Neural cell (in vitro differentiated cells): ENCODE measurements around the gene MAGEA6. TPM values are rescaled to one million over a fixed set of nuclear protein-coding genes. Genes with fewer than 3 reads are reported as not detected.

Source experiments
- H2AFZ ChIP-seq: fragments of 200-600, 300-800 bp; sonication (generic), shearing (Covaris generic); 2 replicates; pipeline ENCODE4 v1.6.0; 2014; ENCODE audit warnings: low read depth, mild to moderate bottlenecking, antibody characterized with exemption, low read length, moderate library complexity
- H3F3A ChIP-seq: fragments of 200-600 bp; shearing (Covaris generic); 2 replicates; pipeline ENCODE4 v1.6.1; 2016; ENCODE audit warnings: mild to moderate bottlenecking, moderate library complexity, mixed read lengths, antibody characterized with exemption, low read length; ENCODE audit not compliant: insufficient read depth, poor library complexity, severe bottlenecking
- H3K27ac ChIP-seq: fragments of 200-600, 300-800 bp; sonication (generic), shearing (Covaris generic); 2 replicates; pipeline ENCODE4 v1.5.1; 2014; ENCODE audit warnings: mild to moderate bottlenecking, low read length, moderate library complexity
- H3K27me3 ChIP-seq: fragments of 300-800, 200-600 bp; sonication (generic), shearing (Covaris generic); 2 replicates; pipeline ENCODE4 v1.6.0; 2014; ENCODE audit warnings: mild to moderate bottlenecking, low read depth, low read length, moderate library complexity; ENCODE audit not compliant: insufficient read depth
- H3K36me3 ChIP-seq: fragments of 300-800, 200-600 bp; sonication (generic), shearing (Covaris generic); 2 replicates; pipeline ENCODE4 v1.5.1; 2014; ENCODE audit warnings: mild to moderate bottlenecking, antibody characterized with exemption, low read length, moderate library complexity; ENCODE audit not compliant: insufficient read depth
- H3K4me2 ChIP-seq: fragments of 300-800, 200-600 bp; sonication (generic), shearing (Covaris generic); 2 replicates; pipeline ENCODE4 v1.6.0; 2014; ENCODE audit warnings: mild to moderate bottlenecking, low read length
- H3K4me3 ChIP-seq: fragments of 300-800, 200-600 bp; sonication (generic), shearing (Covaris generic); 2 replicates; pipeline ENCODE4 v1.5.1; 2014; ENCODE audit warnings: mild to moderate bottlenecking, low read length, moderate library complexity
- H3K79me2 ChIP-seq: fragments of 200-600 bp; shearing (Covaris generic); replicated peaks from 2 replicates; pipeline ENCODE4 v1.6.0; 2014; ENCODE audit warnings: mild to moderate bottlenecking, low read length, moderate library complexity; ENCODE audit not compliant: insufficient read depth
- H3K9ac ChIP-seq: fragments of 300-800, 200-600 bp; sonication (generic), shearing (Covaris generic); 2 replicates; pipeline ENCODE4 v1.6.1; 2016; ENCODE audit warnings: mild to moderate bottlenecking, low read length, mixed read lengths
- H3K9me2 ChIP-seq: fragments of 200-600 bp; shearing (Covaris generic); 2 replicates; pipeline ENCODE4 v1.6.1; 2016; ENCODE audit warnings: mild to moderate bottlenecking, low read length, mixed read lengths; ENCODE audit not compliant: insufficient read depth
- H3K9me3 ChIP-seq: fragments of 200-600, 300-800 bp; sonication (generic), shearing (Covaris generic); 2 replicates; pipeline ENCODE4 v1.6.1; 2016; ENCODE audit warnings: mild to moderate bottlenecking, mixed run types, low read length, moderate library complexity, mixed read lengths
- H4K20me1 ChIP-seq: fragments of 200-600 bp; shearing (Covaris generic); 2 replicates; pipeline ENCODE4 v1.6.1; 2016; ENCODE audit warnings: mild to moderate bottlenecking, mixed run types; ENCODE audit not compliant: insufficient read depth
- CTCF ChIP-seq: fragments of 450-650 bp; IDR thresholded peaks from 2 replicates; pipeline ENCODE4 v1.5.1; 2014; ENCODE audit warnings: antibody characterized with exemption, mild to moderate bottlenecking, moderate library complexity; ENCODE audit not compliant: poor library complexity, severe bottlenecking
- EP300 ChIP-seq: fragments of 450-650 bp; conservative IDR thresholded peaks from 2 replicates; pipeline ENCODE4 v1.6.1; 2014; ENCODE audit warnings: antibody characterized with exemption, mild to moderate bottlenecking, moderate library complexity; ENCODE audit not compliant: poor library complexity, severe bottlenecking
- EZH2 ChIP-seq: fragments of 200-600, 300-800 bp; shearing (Covaris generic), sonication (generic); IDR thresholded peaks from 2 replicates; pipeline ENCODE4 v1.6.1; 2014; ENCODE audit warnings: antibody characterized with exemption, low read length, borderline replicate concordance, mild to moderate bottlenecking; ENCODE audit not compliant: insufficient read depth, poor library complexity, severe bottlenecking
- MXI1 ChIP-seq: fragments of 450-650 bp; conservative IDR thresholded peaks from 2 replicates; pipeline ENCODE4 v1.6.1; 2014; ENCODE audit warnings: antibody characterized with exemption, mild to moderate bottlenecking; ENCODE audit not compliant: poor library complexity, severe bottlenecking
- POLR2AphosphoS5 ChIP-seq: IDR thresholded peaks from 2 replicates; pipeline ENCODE4 v1.6.1; 2012
- RAD21 ChIP-seq: fragments of 450-650 bp; conservative IDR thresholded peaks from 2 replicates; pipeline ENCODE4 v1.6.1; 2014; ENCODE audit warnings: antibody characterized with exemption, mild to moderate bottlenecking, moderate library complexity
- REST ChIP-seq: IDR thresholded peaks from 2 replicates; pipeline ENCODE4 v1.6.1; 2012; ENCODE audit warnings: borderline replicate concordance
- SMC3 ChIP-seq: fragments of 450-650 bp; conservative IDR thresholded peaks from 2 replicates; pipeline ENCODE4 v1.6.1; 2014; ENCODE audit warnings: antibody characterized with exemption, mild to moderate bottlenecking, moderate library complexity; ENCODE audit not compliant: poor library complexity
- TAF1 ChIP-seq: IDR thresholded peaks from 2 replicates; pipeline ENCODE4 v1.6.1; 2012; ENCODE audit warnings: low read depth
- polyA plus RNA-seq: library from polyadenylated mRNA; depleted of rRNA; stranded (reverse); fragments of >200 nt; gene quantifications from 2 replicates; pipeline ENCODE4 v1.2.3, GENCODE V29; 2014

Gene MAGEA6
- polyA plus RNA-seq, 1 donor from 2014 or later, result not detected

GRCh38 chrX:152817078-152817764 lies 47.7 kb upstream of the MAGEA6 start:
- Histone ChIP-seq H3K4me2 (no peak overlapping the region), H3K27ac (no peak overlapping the region), H4K20me1 (no peaks in the 10 kb centered on the region), H3K9ac (no peak overlapping the region), H3K9me3 (no peaks in the 10 kb centered on the region), H3K36me3 (no peaks in the 10 kb centered on the region), H3K4me3 (no peak overlapping the region), H3K79me2 (no peaks in the 10 kb centered on the region), H3F3A (no peaks in the 10 kb centered on the region), H2AFZ (no peak overlapping the region), H3K27me3 (no peaks in the 10 kb centered on the region), H3K9me2 (no peaks in the 10 kb centered on the region)
- TF ChIP-seq TAF1 (no peak), CTCF (peak; percentile 64), REST (no peak), EP300 (no peak), POLR2AphosphoS5 (no peak), EZH2 (no peak), RAD21 (peak; percentile 78), MXI1 (no peak), SMC3 (peak; percentile 81)

- no peak overlapping the region for H3K4me2 ChIP-seq
- no peaks in the 10 kb centered on the region for H3F3A ChIP-seq
- no peak overlapping the region for H3K4me3 ChIP-seq
- H2AFZ ChIP-seq, result no peak overlapping the region
- H3K9me2 ChIP-seq, result no peaks in the 10 kb centered on the region
- no peaks in the 10 kb centered on the region for H4K20me1 ChIP-seq
- no peaks in the 10 kb centered on the region for H3K36me3 ChIP-seq
- no peak overlapping the region for H3K27ac ChIP-seq
- H3K9me3 ChIP-seq, result no peaks in the 10 kb centered on the region
- no peak overlapping the region for H3K9ac ChIP-seq
- TF ChIP-seq REST, result no peak
- no peak for TF ChIP-seq TAF1
- no peak for TF ChIP-seq RAD21
- no peak for TF ChIP-seq CTCF
- no peak for TF ChIP-seq EZH2
- no peak for TF ChIP-seq SMC3
- no peak for TF ChIP-seq POLR2AphosphoS5
- TF ChIP-seq EP300, result no peak
- TF ChIP-seq MXI1, result no peak
- H3K27me3 ChIP-seq, result no peaks in the 10 kb centered on the region
- no peaks in the 10 kb centered on the region for H3K79me2 ChIP-seq
Measured at GRCh38 chrX:152814048-152814447, 44.6 kb upstream of the MAGEA6 start.
